DMS 273 (cell line): ENCODE data around the gene SIX2.

Experiments
- DNase-seq: peaks from one replicate; lab custom pipeline; 2025; ENCODE audit not compliant: unreplicated experiment; lab: John Stamatoyannopoulos, UW

Gene SIX2

GRCh38 chr2:44970846-44971450 is 38.3 kb downstream of the SIX2 start:
- DNase-seq = no peak

- no peak for DNase-seq
Measured at GRCh38 chr2:44969936-44970335, 39.3 kb downstream of the SIX2 start.

- no peak for DNase-seq
Measured at GRCh38 chr2:44967727-44968432, 41.4 kb downstream of the SIX2 start.

- DNase-seq = no peak
Measured at GRCh38 chr2:44967056-44967455, 42.2 kb downstream of the SIX2 start.

- no peak for DNase-seq
Measured at GRCh38 chr2:44965684-44966083, 43.6 kb downstream of the SIX2 start.

GRCh38 chr2:44964752-44965236 is 44.5 kb downstream of the SIX2 start:
- peak; percentile 88 for DNase-seq

GRCh38 chr2:44962176-44962695 is 47.0 kb downstream of the SIX2 start:
- DNase-seq = peak; percentile 70

GRCh38 chr2:44960871-44961270 is 48.4 kb downstream of the SIX2 start:
- no peak for DNase-seq

- DNase-seq = no peak
Measured at GRCh38 chr2:44959855-44960254, 49.4 kb downstream of the SIX2 start.

- no peak for DNase-seq
Measured at GRCh38 chr2:44957656-44958327, 51.5 kb downstream of the SIX2 start.

GRCh38 chr2:44956843-44957242 is 52.4 kb downstream of the SIX2 start:
- no peak for DNase-seq

GRCh38 chr2:44955593-44956392 is 53.5 kb downstream of the SIX2 start:
- DNase-seq = peak; percentile 94
